T1000 (cell line): Measurements from ENCODE around the gene BCAS3.

Experiments used
- DNase-seq: peaks from one replicate; lab custom pipeline; 2025; ENCODE audit warnings: mixed read lengths; lab: John Stamatoyannopoulos, UW

The BCAS3 gene

GRCh38 chr17:61066062-61066461, 388.4 kb downstream of the BCAS3 start:
- no peak for DNase-seq

- DNase-seq = no peak
These were observed 393.0 kb downstream of the BCAS3 start for GRCh38 chr17:61070649-61071048.

GRCh38 chr17:61072648-61073047, 395.0 kb downstream of the BCAS3 start:
- no peak for DNase-seq

- DNase-seq = no peak
These were observed 395.5 kb downstream of the BCAS3 start for GRCh38 chr17:61073131-61073530.

- no peak for DNase-seq
These were observed 396.3 kb downstream of the BCAS3 start for GRCh38 chr17:61073799-61074513.

GRCh38 chr17:61075988-61076387, 398.3 kb downstream of the BCAS3 start:
- DNase-seq = no peak

GRCh38 chr17:61076621-61077031, 399.0 kb downstream of the BCAS3 start:
- no peak for DNase-seq

GRCh38 chr17:61081959-61082358, 404.3 kb downstream of the BCAS3 start:
- DNase-seq = no peak

- DNase-seq = no peak
These were observed 406.6 kb downstream of the BCAS3 start for GRCh38 chr17:61084260-61084659.

- no peak for DNase-seq
These were observed 409.4 kb downstream of the BCAS3 start for GRCh38 chr17:61087024-61087423.

GRCh38 chr17:61088556-61088955, 410.9 kb downstream of the BCAS3 start:
- no peak for DNase-seq

- no peak for DNase-seq
These were observed 413.4 kb downstream of the BCAS3 start for GRCh38 chr17:61091096-61091495.

GRCh38 chr17:61097781-61098180, 420.1 kb downstream of the BCAS3 start:
- DNase-seq = no peak

GRCh38 chr17:61106354-61106753, 428.7 kb downstream of the BCAS3 start:
- DNase-seq = no peak

GRCh38 chr17:61116577-61116976, 438.9 kb downstream of the BCAS3 start:
- DNase-seq = no peak

GRCh38 chr17:61117983-61118382, 440.3 kb downstream of the BCAS3 start:
- DNase-seq = no peak

- DNase-seq = no peak
These were observed 441.2 kb downstream of the BCAS3 start for GRCh38 chr17:61118871-61119270.

GRCh38 chr17:61122326-61122913, 444.8 kb downstream of the BCAS3 start:
- no peak for DNase-seq

GRCh38 chr17:61124562-61124961, 446.9 kb downstream of the BCAS3 start:
- no peak for DNase-seq

GRCh38 chr17:61126473-61127249, 449.0 kb downstream of the BCAS3 start:
- no peak for DNase-seq

- DNase-seq = no peak
These were observed 450.3 kb downstream of the BCAS3 start for GRCh38 chr17:61127960-61128359.

GRCh38 chr17:61128661-61129115, 451.0 kb downstream of the BCAS3 start:
- no peak for DNase-seq
